Kidney (tissue), 14 donors: Measurements from ENCODE around the gene YWHAH. TPM values are rescaled to one million over a fixed set of nuclear protein-coding genes. Genes with fewer than 3 reads are reported as not detected.

Experiments
- DNase-seq, 5 donors: peaks; one replicate each; pipeline ENCODE4 v3.0.0-alpha.2; 2013 to 2020
- FAIRE-seq: peaks from 2 replicates; lab custom pipeline; 2012; peaks lifted over from hg19 to GRCh38; lab: Jason Lieb, UNC
- H3K27ac ChIP-seq, 2 donors: one replicate each; pipeline ENCODE4 v1.7.0; 2013; ENCODE audit warnings: low read depth in 2 of 2, low read length in 2 of 2, inconsistent platforms in 1 of 2
- H3K27me3 ChIP-seq: one replicate; pipeline ENCODE4 v1.7.1; 2013; ENCODE audit warnings: low read length, inconsistent platforms; ENCODE audit not compliant: control insufficient read depth, insufficient read depth
- H3K36me3 ChIP-seq, 3 donors: one replicate each; pipeline versions ENCODE4 v1.7.0 to v1.7.1; 2013; ENCODE audit warnings: low read length in 3 of 3, control low read depth in 1 of 3, inconsistent platforms in 1 of 3; ENCODE audit not compliant: insufficient read depth in 3 of 3, control insufficient read depth in 2 of 3
- H3K4me1 ChIP-seq, 3 donors: one replicate each; pipeline versions ENCODE4 v1.7.0 to v1.7.1; 2013; ENCODE audit warnings: low read length in 3 of 3, inconsistent platforms in 1 of 3, low read depth in 1 of 3; ENCODE audit not compliant: control insufficient read depth in 2 of 3, insufficient read depth in 2 of 3
- H3K4me3 ChIP-seq, 3 donors: one replicate each; pipeline versions ENCODE4 v1.7.0 to v1.8.1; 2013; ENCODE audit warnings: low read length in 3 of 3, control low read depth in 1 of 3, inconsistent platforms in 1 of 3
- H3K9ac ChIP-seq, 3 donors: one replicate each; pipeline versions ENCODE4 v1.7.0 to v1.7.1; 2013; ENCODE audit warnings: low read length in 3 of 3, control low read depth in 1 of 3, inconsistent platforms in 1 of 3
- H3K9me3 ChIP-seq, 3 donors: one replicate each; pipeline versions ENCODE4 v1.7.0 to v1.7.1; 2013; ENCODE audit warnings: low read length in 3 of 3, control low read depth in 1 of 3, inconsistent platforms in 1 of 3; ENCODE audit not compliant: control insufficient read depth in 2 of 3, insufficient read depth in 1 of 3
- intact Hi-C: fragments of 100-400 bp; cut with DNase I; formaldehyde crosslinking; loops from one replicate; pipeline ENCODE4 v1.11.1; 2022
- polyA plus RNA-seq: library from polyadenylated mRNA; stranded (reverse); fragments of 350-450 nt; fragmentation: Illumina TruSeq; extraction: RNeasy Lipid Tissue Mini Kit (QIAGEN cat#74804); gene quantifications from one replicate; pipeline ENCODE4 v1.2.3, GENCODE V29; 2014; ENCODE audit warnings: low read depth, low replicate concordance; ENCODE audit not compliant: insufficient read depth
- total RNA-seq: library from RNA; stranded (reverse); fragmentation: NEBNext Ultra II Directional; extraction: Animal tissue kit (Norgen Biotek cat#: 25700); gene quantifications from one replicate; pipeline ENCODE4 v1.2.1, GENCODE V29; 2021
- TF ChIP-seq, protein P1 (sequence below): IDR thresholded peaks from 3 replicates; pipeline ENCODE4 v1.5.1; 2012; ENCODE audit warnings: mild to moderate bottlenecking, moderate library complexity, borderline replicate concordance; ENCODE audit not compliant: insufficient read depth; ENCODE audit errors: extremely low read depth
- donor health status: control.
- donor health status: control.
- donor health status: control.
- donor health status: control.
- donor health status: control.
- donor health status: DM: yes; HTN: yes; CAD: no.
- donor health status: Normal renal cell carcinoma (clear cell type).

The YWHAH gene
- total and polyA plus RNA-seq, 2 donors from 2014 or later, result 82.0 to 274 TPM

- peak; percentile 85 to 92 (median 87) for DNase-seq
- Histone ChIP-seq H3K9me3 (no peaks in the 10 kb centered on the region), H3K9ac (no peak overlapping the region), H3K27me3 (no peaks in the 10 kb centered on the region), H3K4me3 (peak overlapping the region in 2 of 3 donors; percentile 40 to 59), H3K4me1 (peaks cover 0 to 7% (median 0%) of the 10 kb centered on the region in 3 donors), H3K27ac (no peak overlapping the region), H3K36me3 (no peaks in the 10 kb centered on the region)
- FAIRE-seq, result no peak
- intact Hi-C loops, result loop anchor here (10.0 kb wide), 2 partner anchors 115 to 295 kb away; no protein-coding TSS in a partner anchor
- TF ChIP-seq, protein P1, sequence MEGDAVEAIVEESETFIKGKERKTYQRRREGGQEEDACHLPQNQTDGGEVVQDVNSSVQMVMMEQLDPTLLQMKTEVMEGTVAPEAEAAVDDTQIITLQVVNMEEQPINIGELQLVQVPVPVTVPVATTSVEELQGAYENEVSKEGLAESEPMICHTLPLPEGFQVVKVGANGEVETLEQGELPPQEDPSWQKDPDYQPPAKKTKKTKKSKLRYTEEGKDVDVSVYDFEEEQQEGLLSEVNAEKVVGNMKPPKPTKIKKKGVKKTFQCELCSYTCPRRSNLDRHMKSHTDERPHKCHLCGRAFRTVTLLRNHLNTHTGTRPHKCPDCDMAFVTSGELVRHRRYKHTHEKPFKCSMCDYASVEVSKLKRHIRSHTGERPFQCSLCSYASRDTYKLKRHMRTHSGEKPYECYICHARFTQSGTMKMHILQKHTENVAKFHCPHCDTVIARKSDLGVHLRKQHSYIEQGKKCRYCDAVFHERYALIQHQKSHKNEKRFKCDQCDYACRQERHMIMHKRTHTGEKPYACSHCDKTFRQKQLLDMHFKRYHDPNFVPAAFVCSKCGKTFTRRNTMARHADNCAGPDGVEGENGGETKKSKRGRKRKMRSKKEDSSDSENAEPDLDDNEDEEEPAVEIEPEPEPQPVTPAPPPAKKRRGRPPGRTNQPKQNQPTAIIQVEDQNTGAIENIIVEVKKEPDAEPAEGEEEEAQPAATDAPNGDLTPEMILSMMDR, result peak; percentile 73
These were observed 25.6 kb downstream of the YWHAH start for GRCh38 chr22:31969789-31970489.

DNA sequence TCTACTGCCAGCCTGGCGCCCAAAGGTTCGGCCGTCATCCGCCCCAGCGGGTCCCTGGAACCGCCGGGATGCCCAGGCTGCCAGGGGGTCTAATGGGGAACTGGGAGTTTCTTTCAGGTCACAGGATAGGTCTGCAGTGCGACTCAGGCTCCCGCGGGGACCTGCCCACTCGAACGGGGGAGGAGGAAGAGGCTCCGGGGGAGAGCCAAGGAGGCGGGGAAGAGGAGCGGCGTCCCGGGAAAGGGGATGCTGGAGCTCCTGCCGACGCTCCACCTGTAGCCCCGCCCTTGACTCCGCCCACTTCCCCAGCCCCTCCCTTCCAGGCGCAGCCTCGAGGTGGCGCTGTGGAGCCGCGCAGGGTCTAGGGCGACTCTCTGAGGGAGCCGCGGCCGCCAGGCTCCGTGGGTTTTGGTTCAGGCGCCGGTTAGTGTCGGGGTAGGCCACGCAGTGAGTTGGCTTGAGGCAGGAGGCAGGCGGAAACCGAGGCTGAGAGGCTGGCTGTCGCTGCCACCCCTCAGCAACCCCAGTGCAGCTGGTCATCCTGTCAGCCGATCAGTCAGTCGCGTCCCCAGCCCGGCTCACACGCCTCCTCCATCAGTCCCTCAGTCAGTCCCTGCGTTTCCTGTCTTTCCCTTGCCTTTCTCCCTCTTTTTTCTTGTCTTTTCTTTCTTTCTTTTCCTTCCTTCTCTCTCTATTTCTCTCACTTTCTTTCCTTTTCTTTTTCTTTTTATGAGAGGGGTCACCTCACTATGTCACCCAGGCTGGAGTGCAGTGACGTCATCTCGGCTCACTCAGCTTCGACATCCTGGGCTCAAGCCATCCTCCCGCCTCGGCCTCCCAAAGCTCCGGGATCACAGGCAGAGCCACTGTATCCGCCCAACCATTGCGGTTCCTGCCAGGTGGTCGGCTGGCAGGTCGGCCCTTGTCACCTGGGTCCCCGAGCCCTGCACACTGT is 26.4 kb downstream of the YWHAH start:
- peaks cover 0 to 7% (median 0%) of the 10 kb centered on the region in 3 donors for H3K4me1 ChIP-seq
- FAIRE-seq, result no peak

GRCh38 chr22:31972180-31972579 is 27.8 kb downstream of the YWHAH start:
- Histone ChIP-seq H3K4me3 (no peak overlapping the region), H3K4me1 (peaks cover 0 to 7% (median 0%) of the 10 kb centered on the region in 3 donors), H3K27me3 (no peaks in the 10 kb centered on the region), H3K9ac (no peak overlapping the region), H3K36me3 (no peaks in the 10 kb centered on the region), H3K9me3 (no peaks in the 10 kb centered on the region), H3K27ac (no peak overlapping the region)
- TF ChIP-seq, protein P1, result no peak
- no peak for DNase-seq
- intact Hi-C loops, result loop anchor here (10.0 kb wide), 2 partner anchors 113 to 293 kb away; no protein-coding TSS in a partner anchor
- no peak for FAIRE-seq

More for the DNA sequence above, 26.4 kb downstream of the YWHAH start:
- peak; percentile 91 to 96 (median 94) for DNase-seq
- TF ChIP-seq, protein P1, result peak; percentile 88
- H3K4me3 ChIP-seq, result peak overlapping the region; percentile 52 to 59 (median 57)
- H3K9ac ChIP-seq, result peak overlapping the region in 1 of 3 donors; percentile 35
- no peaks in the 10 kb centered on the region for H3K27me3 ChIP-seq
- intact Hi-C loops, result loop anchor here (10.0 kb wide), 2 partner anchors 114 to 294 kb away; no protein-coding TSS in a partner anchor
- no peaks in the 10 kb centered on the region for H3K36me3 ChIP-seq
- H3K27ac ChIP-seq, result no peak overlapping the region
- no peaks in the 10 kb centered on the region for H3K9me3 ChIP-seq
